Measurements from ENCODE around the gene ABHD12.
"Not testable (repeated sequence)": the region's sequence is repeated elsewhere in the genome, so short reads cannot be mapped to it uniquely, and the experiment has no call there.

Gene ABHD12

GRCh38 chr20:25274891-25275812 is 115.5 kb downstream of the ABHD12 start:
- DNase-seq = no peak

GRCh38 chr20:25274481-25274880 is 116.2 kb downstream of the ABHD12 start:
- no peak for DNase-seq

GRCh38 chr20:25273541-25274358 is 116.9 kb downstream of the ABHD12 start:
- no peak for DNase-seq

- DNase-seq = no peak
These were observed 117.6 kb downstream of the ABHD12 start for GRCh38 chr20:25273046-25273445.

- no peak for DNase-seq
These were observed 118.2 kb downstream of the ABHD12 start for GRCh38 chr20:25272223-25273000.

GRCh38 chr20:25271486-25272222 is 119.0 kb downstream of the ABHD12 start:
- DNase-seq = no peak

GRCh38 chr20:25270829-25271251 is 119.8 kb downstream of the ABHD12 start:
- no peak for DNase-seq

GRCh38 chr20:25269833-25270170 is 120.8 kb downstream of the ABHD12 start:
- no peak for DNase-seq

GRCh38 chr20:25269057-25269832 is 121.4 kb downstream of the ABHD12 start:
- DNase-seq = no peak

- not testable (repeated sequence) for DNase-seq
These were observed 129.7 kb downstream of the ABHD12 start for GRCh38 chr20:25260770-25261437.

- DNase-seq = peak in 1 of 2 donors; percentile 18
These were observed 130.8 kb downstream of the ABHD12 start for GRCh38 chr20:25259788-25260254.

GRCh38 chr20:25259358-25259757 is 131.3 kb downstream of the ABHD12 start:
- DNase-seq = no peak

GRCh38 chr20:25258828-25259227 is 131.8 kb downstream of the ABHD12 start:
- no peak for DNase-seq

GRCh38 chr20:25258476-25258805 is 132.2 kb downstream of the ABHD12 start:
- DNase-seq = no peak

- DNase-seq = no peak
These were observed 132.7 kb downstream of the ABHD12 start for GRCh38 chr20:25257756-25258475.

GRCh38 chr20:25257130-25257529 is 133.5 kb downstream of the ABHD12 start:
- DNase-seq = no peak

GRCh38 chr20:25256226-25256859 is 134.3 kb downstream of the ABHD12 start:
- no peak for DNase-seq

- no peak for DNase-seq
These were observed 135.5 kb downstream of the ABHD12 start for GRCh38 chr20:25254986-25255680.

GRCh38 chr20:25254571-25254970 is 136.1 kb downstream of the ABHD12 start:
- DNase-seq = no peak

Data from activated CD4-positive, alpha-beta T cell treated with anti-CD3 and anti-CD28 coated beads for 4 hours (primary cell).